ENCODE results near the gene ZNF598.
A peak's percentile ranks its signal among the peaks of the same experiment; 100 is the strongest.

The ZNF598 gene

DNA sequence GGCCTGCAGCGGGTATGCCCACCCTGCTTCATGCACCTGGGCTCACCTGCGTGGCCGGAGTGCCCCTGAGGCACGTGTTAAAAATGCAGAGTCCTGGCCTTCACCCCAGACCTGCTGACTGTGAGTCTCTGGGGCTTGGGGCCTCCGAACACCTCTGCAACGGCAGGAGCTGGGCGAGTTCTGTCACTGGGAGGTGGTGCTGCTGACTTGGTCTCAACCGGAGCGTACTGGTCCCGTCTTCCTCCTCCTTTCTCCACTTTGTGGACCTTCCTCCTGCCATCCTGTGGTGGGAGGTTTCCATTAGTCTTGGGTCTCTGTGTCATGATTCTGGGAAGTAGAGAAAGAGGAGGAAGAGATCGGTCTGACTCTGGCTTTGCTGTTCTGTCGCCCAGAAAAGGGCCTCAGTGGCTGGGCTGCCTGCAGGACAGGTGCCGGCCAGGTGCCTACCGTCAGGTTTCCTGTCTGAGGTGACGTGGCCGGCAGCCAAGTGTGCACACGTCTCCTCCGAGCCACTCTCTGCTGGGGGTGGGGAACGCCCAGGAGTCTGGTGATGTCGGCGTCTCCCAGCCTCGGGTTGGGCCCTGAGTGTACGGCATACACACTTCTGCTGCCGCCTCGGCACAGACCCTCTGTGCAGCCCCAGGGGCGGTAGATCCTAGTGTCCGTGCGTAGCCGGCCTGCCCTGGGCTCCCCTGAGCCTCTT lies 45.1 kb upstream of the ZNF598 start:
- H3K4me3 ChIP-seq: no peak overlapping the region
- TF ChIP-seq CTCF (IDR thresholded peaks at IDR 0.05): no peak
- H3K27ac ChIP-seq: no peak overlapping the region
- no peak for DNase-seq (ENCODE audit: low spot score)

- no peak for TF ChIP-seq CTCF (IDR thresholded peaks at IDR 0.05)
- H3K4me3 ChIP-seq: no peak overlapping the region
- H3K27ac ChIP-seq: no peak overlapping the region
- DNase-seq (ENCODE audit: low spot score): no peak
Measured at GRCh38 chr16:2053897-2054296, 44.3 kb upstream of the ZNF598 start.

DNA sequence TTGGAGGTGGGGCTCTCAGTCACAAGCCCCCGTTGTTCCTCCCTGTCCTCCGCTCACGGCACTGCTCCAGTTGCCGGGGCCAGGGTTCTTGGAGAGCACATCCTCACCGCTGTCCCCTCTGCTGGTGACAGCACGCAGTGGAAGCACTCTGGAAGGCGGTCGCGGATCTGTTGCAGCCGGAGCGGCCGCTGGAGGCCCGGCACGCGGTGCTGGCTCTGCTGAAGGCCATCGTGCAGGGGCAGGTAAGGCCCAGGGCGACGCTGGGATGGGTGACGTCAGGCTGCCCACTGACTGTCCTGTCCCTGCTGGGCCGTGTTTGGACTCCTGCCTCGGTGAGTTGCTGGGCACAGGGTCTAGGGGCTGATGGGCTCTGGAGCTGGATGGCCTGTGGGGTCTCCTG lies 43.6 kb upstream of the ZNF598 start:
- TF ChIP-seq CTCF (IDR thresholded peaks at IDR 0.05): no peak
- H3K4me3 ChIP-seq: no peak overlapping the region
- DNase-seq (ENCODE audit: low spot score): no peak
- H3K27ac ChIP-seq: no peak overlapping the region

DNA sequence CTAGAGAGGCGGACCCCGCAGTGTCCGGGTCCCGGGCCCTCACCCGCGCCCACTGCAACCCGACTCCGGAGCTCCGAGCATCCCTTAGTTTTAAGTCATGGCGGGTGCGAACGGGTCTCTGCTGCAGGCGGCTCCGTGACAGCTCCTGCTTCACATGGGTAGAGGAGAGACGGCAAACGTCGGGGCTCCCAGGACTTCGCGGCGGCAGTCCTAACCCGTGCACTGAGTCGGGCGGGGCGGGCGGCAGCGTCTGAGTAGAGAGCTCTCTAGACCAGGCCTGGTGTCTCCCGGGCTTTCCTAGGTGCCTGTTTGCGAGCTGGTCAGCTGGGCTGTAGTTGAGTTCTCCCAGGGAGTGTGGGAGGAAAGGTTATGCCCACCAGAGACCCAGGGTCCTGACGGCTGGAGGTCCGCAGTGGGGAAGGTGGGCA lies 38.5 kb upstream of the ZNF598 start:
- peak overlapping the region; percentile 29 to 86 for H3K27ac ChIP-seq
- peak overlapping the region; percentile 92 for H3K4me3 ChIP-seq
- DNase-seq (ENCODE audit: low spot score): no peak
- no peak for TF ChIP-seq CTCF (IDR thresholded peaks at IDR 0.05)

DNA sequence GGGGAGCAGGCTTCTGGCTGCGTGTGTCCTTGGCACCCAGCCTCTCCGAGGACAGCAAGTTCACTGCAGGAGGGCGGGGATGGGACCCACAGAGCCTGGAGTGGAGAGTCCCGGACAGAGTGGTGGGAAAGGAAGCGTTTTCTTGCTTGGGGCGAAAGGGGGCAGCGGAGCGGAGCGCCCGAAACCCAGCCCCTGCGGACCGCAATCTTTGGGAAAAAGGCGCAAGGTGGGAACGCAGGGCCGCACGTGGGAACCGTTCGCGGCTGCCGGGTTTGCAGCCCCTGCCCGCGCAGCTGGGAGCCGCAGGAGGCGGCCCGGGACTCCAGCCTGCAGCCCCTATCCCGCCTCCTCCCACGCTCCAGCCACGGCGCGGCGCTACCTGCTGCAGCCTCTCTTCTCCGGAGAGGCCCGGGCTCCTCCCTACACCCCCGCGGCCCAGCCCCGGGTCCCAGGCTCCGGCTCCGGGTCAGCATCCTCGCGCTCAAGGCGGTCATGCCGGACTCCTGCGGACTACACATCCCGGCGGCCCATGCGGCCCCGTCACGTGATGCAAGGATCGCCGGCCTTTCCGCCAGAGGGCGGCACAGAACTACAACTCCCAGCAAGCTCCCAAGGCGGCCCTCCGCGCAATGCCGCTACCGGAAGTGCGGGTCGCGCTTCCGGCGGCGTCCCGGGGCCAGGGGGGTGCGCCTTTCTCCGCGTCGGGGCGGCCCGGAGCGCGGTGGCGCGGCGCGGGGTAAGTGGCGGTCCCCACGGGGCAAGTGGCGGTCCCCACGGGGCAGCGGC lies 37.9 kb upstream of the ZNF598 start, which contains the start of the genes NTHL1 and TSC2:
TSS of gene NTHL1 (minus strand) at position 505 of the 786 bp plus-strand sequence. CDS start at position 494, 11 bp downstream.
TSS of gene TSC2 (plus strand) at position 656 of the 786 bp plus-strand sequence. CDS start 631 bp downstream, outside the sequence.
- TF ChIP-seq CTCF (IDR thresholded peaks at IDR 0.05): no peak
- Histone ChIP-seq H3K27ac (peak within 1 kb of the TSS; percentile 29 to 86), H3K4me3 (peak within 1 kb of the TSS; percentile 92)
- DNase-seq (ENCODE audit: low spot score): peak; percentile 97

- no peak for TF ChIP-seq CTCF (IDR thresholded peaks at IDR 0.05)
- DNase-seq (ENCODE audit: low spot score): no peak
- Histone ChIP-seq H3K27ac (peak overlapping the region; percentile 29 to 86), H3K4me3 (peak overlapping the region; percentile 92)
Measured at GRCh38 chr16:2046893-2047329, 37.3 kb upstream of the ZNF598 start.
